A673 (cell line): Measurements from ENCODE around the gene OR8B8.

Experiments used
- EZH2 ChIP-seq: fragments of 200-600 bp; sonication (generic); IDR thresholded peaks from 2 replicates; pipeline ENCODE4 v1.6.1; 2017; ENCODE audit warnings: borderline replicate concordance, low read depth, mild to moderate bottlenecking, mixed read lengths, antibody characterized with exemption, low read length; ENCODE audit not compliant: poor library complexity, severe bottlenecking
- TF ChIP-seq, protein P1 (sequence below): fragments of 300-800, 200-600 bp; sonication (generic); conservative IDR thresholded peaks from 2 replicates; pipeline ENCODE4 v1.5.1; 2017; ENCODE audit warnings: low read depth, mild to moderate bottlenecking, antibody characterized with exemption, low read length, moderate library complexity, mixed read lengths

DNA sequence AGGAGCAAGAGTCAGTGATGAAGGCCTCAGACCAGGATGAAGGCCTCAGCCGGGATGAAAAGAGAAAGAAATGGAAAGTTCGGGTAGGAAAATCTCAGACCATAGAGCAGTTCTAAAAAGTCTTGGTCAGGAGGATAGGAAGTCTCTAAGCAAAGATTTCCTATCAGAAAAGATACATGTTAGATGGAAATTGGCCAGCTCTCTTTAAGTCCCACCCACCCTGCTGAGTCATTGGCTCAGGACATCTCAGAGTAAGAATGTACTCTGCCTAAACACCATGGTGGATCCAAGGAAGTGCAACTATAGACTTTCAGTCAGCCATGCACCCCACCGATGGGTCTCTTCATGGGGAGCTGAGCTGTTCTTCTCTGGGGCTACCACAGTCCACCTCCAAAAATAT lies 51.1 kb downstream of the OR8B8 start:
- TF ChIP-seq, protein P1, sequence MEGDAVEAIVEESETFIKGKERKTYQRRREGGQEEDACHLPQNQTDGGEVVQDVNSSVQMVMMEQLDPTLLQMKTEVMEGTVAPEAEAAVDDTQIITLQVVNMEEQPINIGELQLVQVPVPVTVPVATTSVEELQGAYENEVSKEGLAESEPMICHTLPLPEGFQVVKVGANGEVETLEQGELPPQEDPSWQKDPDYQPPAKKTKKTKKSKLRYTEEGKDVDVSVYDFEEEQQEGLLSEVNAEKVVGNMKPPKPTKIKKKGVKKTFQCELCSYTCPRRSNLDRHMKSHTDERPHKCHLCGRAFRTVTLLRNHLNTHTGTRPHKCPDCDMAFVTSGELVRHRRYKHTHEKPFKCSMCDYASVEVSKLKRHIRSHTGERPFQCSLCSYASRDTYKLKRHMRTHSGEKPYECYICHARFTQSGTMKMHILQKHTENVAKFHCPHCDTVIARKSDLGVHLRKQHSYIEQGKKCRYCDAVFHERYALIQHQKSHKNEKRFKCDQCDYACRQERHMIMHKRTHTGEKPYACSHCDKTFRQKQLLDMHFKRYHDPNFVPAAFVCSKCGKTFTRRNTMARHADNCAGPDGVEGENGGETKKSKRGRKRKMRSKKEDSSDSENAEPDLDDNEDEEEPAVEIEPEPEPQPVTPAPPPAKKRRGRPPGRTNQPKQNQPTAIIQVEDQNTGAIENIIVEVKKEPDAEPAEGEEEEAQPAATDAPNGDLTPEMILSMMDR = no peak
- TF ChIP-seq EZH2 = no peak
